ENCODE results near the gene RASA3. TPM values are rescaled to one million over a fixed set of nuclear protein-coding genes. Genes with fewer than 3 reads are reported as not detected.

RASA3 gene
- total RNA-seq, 2 donors from 2014 or later: 6.3 to 12.0 TPM

- Histone ChIP-seq H3K4me3 (ENCODE audit: low read length) (no peak overlapping the region), H3K27ac (ENCODE audit: low read depth, low read length) (no peak overlapping the region), H3K9me3 (ENCODE audit: control insufficient read depth, low read length) (no peaks in the 10 kb centered on the region), H3K9ac (ENCODE audit: extremely low read depth, low read length, poor library complexity, severe bottlenecking) (no peak overlapping the region), H3K36me3 (ENCODE audit: control insufficient read depth, insufficient read depth, low read length) (no peaks in the 10 kb centered on the region), H3K4me1 (ENCODE audit: control insufficient read depth, insufficient read depth, low read length) (no peaks in the 10 kb centered on the region), H3K27me3 (ENCODE audit: control insufficient read depth, insufficient read depth, low read length, poor library complexity, severe bottlenecking) (no peaks in the 10 kb centered on the region)
- Mint-ChIP-seq H3K27me3 (ENCODE audit: insufficient read depth) (no peaks in the 10 kb centered on the region), H3K27ac (no peak overlapping the region), H3K9me3 (no peaks in the 10 kb centered on the region), H3K4me1 (no peaks in the 10 kb centered on the region), H3K36me3 (ENCODE audit: low read depth) (peaks cover 16% of the 10 kb centered on the region), H3K4me3 (no peak overlapping the region)
- no peak for DNase-seq
- WGBS, 2 experiments (ENCODE audit: insufficient coverage in 1 of 2, insufficient read length in 1 of 2): 94 to 95% methylated on average over 13 to 15 of the region's 15 CpGs
- no peak for TF ChIP-seq CTCF (conservative IDR thresholded peaks at IDR 0.05)
Measured at GRCh38 chr13:113982296-113982661, 150.1 kb downstream of the RASA3 start.

- H3K9me3 ChIP-seq (ENCODE audit: control insufficient read depth, low read length): no peaks in the 10 kb centered on the region
- no peak for TF ChIP-seq CTCF (conservative IDR thresholded peaks at IDR 0.05)
- H3K36me3 ChIP-seq (ENCODE audit: control insufficient read depth, insufficient read depth, low read length): no peaks in the 10 kb centered on the region
- Mint-ChIP-seq H3K9me3 (no peaks in the 10 kb centered on the region), H3K4me3 (no peak overlapping the region), H3K27ac (no peak overlapping the region), H3K36me3 (ENCODE audit: low read depth) (peaks cover 16% of the 10 kb centered on the region), H3K4me1 (no peaks in the 10 kb centered on the region), H3K27me3 (ENCODE audit: insufficient read depth) (no peaks in the 10 kb centered on the region)
- 91 to 93% methylated on average over 22 to 28 of the region's 28 CpGs for WGBS, 2 experiments (ENCODE audit: insufficient coverage in 1 of 2, insufficient read length in 1 of 2)
- no peak overlapping the region for H3K27ac ChIP-seq (ENCODE audit: low read depth, low read length)
- no peaks in the 10 kb centered on the region for H3K27me3 ChIP-seq (ENCODE audit: control insufficient read depth, insufficient read depth, low read length, poor library complexity, severe bottlenecking)
- no peaks in the 10 kb centered on the region for H3K4me1 ChIP-seq (ENCODE audit: control insufficient read depth, insufficient read depth, low read length)
- H3K4me3 ChIP-seq (ENCODE audit: low read length): no peak overlapping the region
- no peak overlapping the region for H3K9ac ChIP-seq (ENCODE audit: extremely low read depth, low read length, poor library complexity, severe bottlenecking)
- DNase-seq: no peak
Measured at GRCh38 chr13:113981611-113982295, 150.7 kb downstream of the RASA3 start.

- H3K9me3 ChIP-seq (ENCODE audit: control insufficient read depth, low read length): no peaks in the 10 kb centered on the region
- 90 to 98% methylated on average over 12 to 16 of the region's 16 CpGs for WGBS, 2 experiments (ENCODE audit: insufficient coverage in 1 of 2, insufficient read length in 1 of 2)
- DNase-seq: no peak
- Mint-ChIP-seq H3K27ac (no peak overlapping the region), H3K9me3 (no peaks in the 10 kb centered on the region), H3K27me3 (ENCODE audit: insufficient read depth) (no peaks in the 10 kb centered on the region), H3K4me1 (no peaks in the 10 kb centered on the region), H3K4me3 (no peak overlapping the region), H3K36me3 (ENCODE audit: low read depth) (peaks cover 16% of the 10 kb centered on the region)
- H3K27me3 ChIP-seq (ENCODE audit: control insufficient read depth, insufficient read depth, low read length, poor library complexity, severe bottlenecking): no peaks in the 10 kb centered on the region
- H3K4me3 ChIP-seq (ENCODE audit: low read length): no peak overlapping the region
- no peaks in the 10 kb centered on the region for H3K4me1 ChIP-seq (ENCODE audit: control insufficient read depth, insufficient read depth, low read length)
- TF ChIP-seq CTCF (conservative IDR thresholded peaks at IDR 0.05): no peak
- H3K36me3 ChIP-seq (ENCODE audit: control insufficient read depth, insufficient read depth, low read length): no peaks in the 10 kb centered on the region
- H3K9ac ChIP-seq (ENCODE audit: extremely low read depth, low read length, poor library complexity, severe bottlenecking): no peak overlapping the region
- H3K27ac ChIP-seq (ENCODE audit: low read depth, low read length): no peak overlapping the region
Measured at GRCh38 chr13:113981194-113981605, 151.2 kb downstream of the RASA3 start.
